Right lobe of liver (tissue), 6 donors: ENCODE measurements around the gene ALKBH7. TPM values are rescaled to one million over a fixed set of nuclear protein-coding genes. Genes with fewer than 3 reads are reported as not detected.
"Not testable (repeated sequence)": the region's sequence is repeated elsewhere in the genome, so short reads cannot be mapped to it uniquely, and the experiment has no call there.

Experiments used
- ATAC-seq, 4 donors: fragments of 200-7000 bp; cut with Tn5 transposase; one replicate each; pipeline ENCODE4 v1.9.1; 2020; ENCODE audit warnings: mild to moderate bottlenecking in 4 of 4, moderate library complexity in 4 of 4
- DNase-seq, 3 donors: peaks; one replicate each; pipeline ENCODE4 v3.0.0-alpha.2; 2020
- H3K27ac ChIP-seq, 3 donors: fragments of 200-600 bp; one replicate each; pipeline ENCODE4 v1.8.0; 2022
- H3K27me3 ChIP-seq, 2 donors: fragments of 200-600 bp; one replicate each; pipeline ENCODE4 v1.8.0; 2022
- H3K36me3 ChIP-seq, 4 donors: fragments of 200-600 bp; sonication (generic) in 1 of 4; one replicate each; pipeline versions ENCODE4 v1.5.1 to v1.8.0; 2017 to 2022; ENCODE audit warnings: control low read depth in 1 of 4
- H3K4me1 ChIP-seq, 4 donors: fragments of 200-600 bp; sonication (generic) in 1 of 4; one replicate each; pipeline versions ENCODE4 v1.5.1 to v1.8.0; 2017 to 2022; ENCODE audit warnings: control low read depth in 1 of 4
- H3K4me3 ChIP-seq, 3 donors: fragments of 200-600 bp; one replicate each; pipeline ENCODE4 v1.8.0; 2022
- H3K9me3 ChIP-seq, 4 donors: fragments of 200-600 bp; sonication (generic) in 1 of 4; one replicate each; pipeline versions ENCODE4 v1.5.1 to v1.8.0; 2017 to 2022; ENCODE audit warnings: control low read depth in 1 of 4
- CTCF ChIP-seq, 4 donors: fragments of 200-600 bp in 3 of 4; fragments of 450-650 bp in 1 of 4; IDR thresholded peaks; one replicate each; pipeline versions ENCODE4 v1.5.1 to v1.8.0; 2016 to 2022; ENCODE audit warnings: antibody characterized with exemption in 4 of 4, mild to moderate bottlenecking in 2 of 4
- POLR2A ChIP-seq: fragments of 450-650 bp; IDR thresholded peaks from one replicate; pipeline ENCODE4 v1.6.1; 2017; ENCODE audit warnings: antibody characterized with exemption, mild to moderate bottlenecking
- WGBS: methylation state at CpG from one replicate; pipeline ENCODE4 v1.1.6; 2018; ENCODE audit warnings: low coverage, low lambda C conversion rate; ENCODE audit not compliant: insufficient coverage; ENCODE audit errors: missing lambda C conversion rate; 5-methylcytosine and 5-hydroxymethylcytosine counted together
- intact Hi-C, 2 donors: fragments of 100-400 bp; cut with DNase I; formaldehyde crosslinking; loops; one replicate each; pipeline versions ENCODE4 v1.11.2 to v1.14.1; 2022
- total RNA-seq, 6 experiments: library from RNA; depleted of rRNA in 2 of 6; stranded (reverse); fragments of >200 nt in 2 of 6; fragmentation: NEBNext Ultra II Directional in 3 of 6; extraction: Animal tissue kit (Norgen Biotek cat#: 25700) in 3 of 6; gene quantifications; one replicate each; pipeline versions ENCODE4 v1.1.0 to v1.2.4, GENCODE V29; 2016 to 2023
- donor health status: DM: no; HTN: yes; CAD: no.
- donor health status: DM: no; HTN: no; CAD: no.
- donor health status: DM: no; HTN: no; CAD: no.
- donor health status: DM: no; HTN: yes; CAD: no.
- donor health status: DM: no; HTN: yes; CAD: no.

ALKBH7 gene
- total RNA-seq, 6 experiments from 2014 or later, result 60.7 to 78.4 (median 72.2) TPM

GRCh38 chr19:6393074-6393982, 20.7 kb downstream of the ALKBH7 start, which contains the start of gene GTF2F1:
Gene GTF2F1 (minus strand): TSS chr19:6393164. CDS start chr19:6392995, 169 bp downstream.
- H3K27ac ChIP-seq, result peak within 1 kb of the TSS; percentile 72 to 88 (median 85)
- H3K4me3 ChIP-seq, result peak within 1 kb of the TSS; percentile 80 to 89 (median 81)
- H3K27me3 ChIP-seq, result no peaks in the 10 kb centered on the region
- 0% methylated on average over 16 of the region's 69 CpGs for WGBS
- TF ChIP-seq CTCF (IDR thresholded peaks at IDR 0.05) (peak in 2 of 4 donors; percentile 23 to 32), POLR2A (no peak)
- H3K4me1 ChIP-seq, result peaks cover 0 to 7% (median 3%) of the 10 kb centered on the region in 4 donors
- H3K36me3 ChIP-seq, result peaks cover 0 to 17% (median 7%) of the 10 kb centered on the region in 4 donors
- intact Hi-C loops, result no loop called here
- DNase-seq (peak; percentile 89 to 94 (median 91)), ATAC-seq (peak; percentile 90 to 94 (median 92))
- H3K9me3 ChIP-seq, result no peaks in the 10 kb centered on the region

- Histone ChIP-seq H3K36me3 (peaks cover 0 to 10% (median 4%) of the 10 kb centered on the region in 4 donors), H3K4me3 (peak overlapping the region; percentile 80 to 89 (median 81)), H3K4me1 (peaks cover 0 to 7% (median 3%) of the 10 kb centered on the region in 4 donors), H3K9me3 (no peaks in the 10 kb centered on the region), H3K27ac (peak overlapping the region; percentile 72 to 88 (median 85)), H3K27me3 (no peaks in the 10 kb centered on the region)
- ATAC-seq (no peak), DNase-seq (no peak)
- TF ChIP-seq CTCF (IDR thresholded peaks at IDR 0.05) (no peak), POLR2A (no peak)
- intact Hi-C loops, result no loop called here
- WGBS, result 28% methylated on average over 13 of the region's 14 CpGs
Measured at GRCh38 chr19:6393983-6394412, 21.4 kb downstream of the ALKBH7 start.

GRCh38 chr19:6394831-6395230, 22.2 kb downstream of the ALKBH7 start:
- Histone ChIP-seq H3K36me3 (peaks cover 0 to 2% (median under 1%) of the 10 kb centered on the region in 4 donors), H3K4me1 (peaks cover 0 to 7% (median 3%) of the 10 kb centered on the region in 4 donors), H3K27ac (no peak overlapping the region), H3K4me3 (no peak overlapping the region), H3K27me3 (no peaks in the 10 kb centered on the region), H3K9me3 (no peaks in the 10 kb centered on the region)
- DNase-seq (no peak), ATAC-seq (no peak)
- no peak for TF ChIP-seq POLR2A
- no peak for TF ChIP-seq CTCF (IDR thresholded peaks at IDR 0.05)
- intact Hi-C loops, result no loop called here
- 90% methylated on average over 3 of the region's 3 CpGs for WGBS

- Histone ChIP-seq H3K4me1 (peaks cover 0 to 7% (median 3%) of the 10 kb centered on the region in 4 donors), H3K9me3 (no peaks in the 10 kb centered on the region), H3K36me3 (no peaks in the 10 kb centered on the region), H3K27me3 (no peaks in the 10 kb centered on the region), H3K4me3 (no peak overlapping the region), H3K27ac (no peak overlapping the region)
- DNase-seq, result no peak
- no peak for ATAC-seq
- intact Hi-C loops, result no loop called here
- WGBS, result 83% methylated on average over 1 of the region's 12 CpGs
- TF ChIP-seq CTCF (IDR thresholded peaks at IDR 0.05), result no peak
- TF ChIP-seq POLR2A, result no peak
Measured at GRCh38 chr19:6396305-6396704, 23.7 kb downstream of the ALKBH7 start.

GRCh38 chr19:6400062-6400944, 27.7 kb downstream of the ALKBH7 start:
- H3K9me3 ChIP-seq, H3K27ac ChIP-seq, ATAC-seq, H3K4me1 ChIP-seq, H3K27me3 ChIP-seq, H3K36me3 ChIP-seq, DNase-seq, H3K4me3 ChIP-seq, intact Hi-C loops: not testable (repeated sequence)
- 81% methylated on average over 11 of the region's 23 CpGs for WGBS
